H1 (cell line): ENCODE data around the gene JAKMIP2.

Experiments
- E2F6 ChIP-seq: IDR thresholded peaks from 2 replicates; pipeline ENCODE4 v1.6.1; 2012; ENCODE audit warnings: inconsistent platforms
- EP300 ChIP-seq, 2 experiments: IDR thresholded peaks; 1 replicate in 1 of 2; 2 replicates in 1 of 2; pipeline ENCODE4 v1.6.1; 2011 to 2012; ENCODE audit warnings: low read depth in 2 of 2, low read length in 2 of 2, mild to moderate bottlenecking in 2 of 2, borderline replicate concordance in 1 of 2, inconsistent platforms in 1 of 2, moderate library complexity in 1 of 2
- EZH2 ChIP-seq: fragments of 200-600 bp; sonication (generic); IDR thresholded peaks from 2 replicates; pipeline ENCODE4 v1.7.1; 2012; ENCODE audit warnings: low read depth, mild to moderate bottlenecking, moderate library complexity, low read length, inconsistent platforms; ENCODE audit not compliant: severe bottlenecking
- HDAC6 ChIP-seq: IDR thresholded peaks from one replicate; pipeline ENCODE4 v1.7.1; 2012; ENCODE audit warnings: low read depth, mild to moderate bottlenecking, inconsistent platforms, low read length, moderate library complexity
- JUND ChIP-seq: IDR thresholded peaks from 2 replicates; pipeline ENCODE4 v1.6.1; 2011; ENCODE audit warnings: mild to moderate bottlenecking, improper control_type of control experiment, low read length
- NRF1 ChIP-seq: IDR thresholded peaks from 2 replicates; pipeline ENCODE4 v1.6.1; 2011; ENCODE audit warnings: mild to moderate bottlenecking, low read depth, low read length, improper control_type of control experiment
- POLR2A ChIP-seq, 2 experiments: IDR thresholded peaks; 1 replicate in 1 of 2; 2 replicates in 1 of 2; pipeline ENCODE4 v1.6.1; 2011; ENCODE audit warnings: low read depth in 2 of 2, low read length in 2 of 2, mild to moderate bottlenecking in 2 of 2; ENCODE audit errors: control extremely low read depth in 1 of 2
- POLR2AphosphoS5 ChIP-seq: IDR thresholded peaks from 2 replicates; pipeline ENCODE4 v1.6.1; 2011; ENCODE audit warnings: low read depth, low read length
- RFX5 ChIP-seq: IDR thresholded peaks from 2 replicates; pipeline ENCODE4 v1.6.1; 2011; ENCODE audit warnings: low read depth, low read length, improper control_type of control experiment, borderline replicate concordance
- SIN3A ChIP-seq, 2 experiments: IDR thresholded peaks in 1 of 2; conservative IDR thresholded peaks in 1 of 2; 2 replicates each; pipeline ENCODE4 v1.6.1; 2011 to 2012; ENCODE audit warnings: low read length in 2 of 2, improper control_type of control experiment in 1 of 2, low read depth in 1 of 2, mild to moderate bottlenecking in 1 of 2
- TBP ChIP-seq: IDR thresholded peaks from 2 replicates; pipeline ENCODE4 v1.6.1; 2011; ENCODE audit warnings: low read depth, low read length, improper control_type of control experiment
- TF ChIP-seq, protein P1 (sequence below), 3 experiments: IDR thresholded peaks; 1 replicate in 2 of 3; 2 replicates in 1 of 3; pipeline versions ENCODE4 v1.5.1 to v1.6.1; 2011; ENCODE audit warnings: low read length in 3 of 3, mild to moderate bottlenecking in 3 of 3, inconsistent platforms in 2 of 3, low read depth in 1 of 3, moderate library complexity in 1 of 3; ENCODE audit not compliant: insufficient read depth in 1 of 3; ENCODE audit errors: control extremely low read depth in 1 of 3

- TF ChIP-seq HDAC6 (no peak), RFX5 (no peak), POLR2AphosphoS5 (no peak), POLR2A (IDR thresholded peaks at IDR 0.05; ENCODE audit: control extremely low read depth in 1 of 2, low read depth in 2 of 2, low read length in 2 of 2) (no peak), EP300 (IDR thresholded peaks at IDR 0.05; ENCODE audit: borderline replicate concordance in 1 of 2, low read depth in 2 of 2, low read length in 2 of 2) (no peak), EZH2 (no peak), TBP (no peak), E2F6 (no peak), NRF1 (no peak), SIN3A (conservative IDR thresholded peaks at IDR 0.05 in 1 of 2, IDR thresholded peaks at IDR 0.05 in 1 of 2; ENCODE audit: low read depth in 1 of 2, low read length in 2 of 2) (no peak), JUND (no peak)
- TF ChIP-seq, protein P1, sequence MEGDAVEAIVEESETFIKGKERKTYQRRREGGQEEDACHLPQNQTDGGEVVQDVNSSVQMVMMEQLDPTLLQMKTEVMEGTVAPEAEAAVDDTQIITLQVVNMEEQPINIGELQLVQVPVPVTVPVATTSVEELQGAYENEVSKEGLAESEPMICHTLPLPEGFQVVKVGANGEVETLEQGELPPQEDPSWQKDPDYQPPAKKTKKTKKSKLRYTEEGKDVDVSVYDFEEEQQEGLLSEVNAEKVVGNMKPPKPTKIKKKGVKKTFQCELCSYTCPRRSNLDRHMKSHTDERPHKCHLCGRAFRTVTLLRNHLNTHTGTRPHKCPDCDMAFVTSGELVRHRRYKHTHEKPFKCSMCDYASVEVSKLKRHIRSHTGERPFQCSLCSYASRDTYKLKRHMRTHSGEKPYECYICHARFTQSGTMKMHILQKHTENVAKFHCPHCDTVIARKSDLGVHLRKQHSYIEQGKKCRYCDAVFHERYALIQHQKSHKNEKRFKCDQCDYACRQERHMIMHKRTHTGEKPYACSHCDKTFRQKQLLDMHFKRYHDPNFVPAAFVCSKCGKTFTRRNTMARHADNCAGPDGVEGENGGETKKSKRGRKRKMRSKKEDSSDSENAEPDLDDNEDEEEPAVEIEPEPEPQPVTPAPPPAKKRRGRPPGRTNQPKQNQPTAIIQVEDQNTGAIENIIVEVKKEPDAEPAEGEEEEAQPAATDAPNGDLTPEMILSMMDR (IDR thresholded peaks at IDR 0.05; ENCODE audit: control extremely low read depth in 1 of 3, insufficient read depth in 1 of 3, low read depth in 1 of 3, low read length in 3 of 3) = no peak
These were observed 5.5 kb upstream of the JAKMIP2 start for GRCh38 chr5:147788023-147788422.
